Measurements from ENCODE around the gene KLHL11. TPM values are rescaled to one million over a fixed set of nuclear protein-coding genes. Genes with fewer than 3 reads are reported as not detected.
A peak's percentile ranks its signal among the peaks of the same experiment; 100 is the strongest.

The KLHL11 gene, protein sequence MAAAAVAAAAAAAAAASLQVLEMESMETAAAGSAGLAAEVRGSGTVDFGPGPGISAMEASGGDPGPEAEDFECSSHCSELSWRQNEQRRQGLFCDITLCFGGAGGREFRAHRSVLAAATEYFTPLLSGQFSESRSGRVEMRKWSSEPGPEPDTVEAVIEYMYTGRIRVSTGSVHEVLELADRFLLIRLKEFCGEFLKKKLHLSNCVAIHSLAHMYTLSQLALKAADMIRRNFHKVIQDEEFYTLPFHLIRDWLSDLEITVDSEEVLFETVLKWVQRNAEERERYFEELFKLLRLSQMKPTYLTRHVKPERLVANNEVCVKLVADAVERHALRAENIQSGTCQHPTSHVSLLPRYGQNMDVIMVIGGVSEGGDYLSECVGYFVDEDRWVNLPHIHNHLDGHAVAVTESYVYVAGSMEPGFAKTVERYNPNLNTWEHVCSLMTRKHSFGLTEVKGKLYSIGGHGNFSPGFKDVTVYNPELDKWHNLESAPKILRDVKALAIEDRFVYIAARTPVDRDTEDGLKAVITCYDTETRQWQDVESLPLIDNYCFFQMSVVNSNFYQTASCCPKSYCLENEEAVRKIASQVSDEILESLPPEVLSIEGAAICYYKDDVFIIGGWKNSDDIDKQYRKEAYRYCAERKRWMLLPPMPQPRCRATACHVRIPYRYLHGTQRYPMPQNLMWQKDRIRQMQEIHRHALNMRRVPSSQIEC
- 10.9 and 13.3 TPM in 2 replicates for total RNA-seq (2014; rRNA removed; shearing (Covaris generic); ENCODE audit: low replicate concordance)

DNA sequence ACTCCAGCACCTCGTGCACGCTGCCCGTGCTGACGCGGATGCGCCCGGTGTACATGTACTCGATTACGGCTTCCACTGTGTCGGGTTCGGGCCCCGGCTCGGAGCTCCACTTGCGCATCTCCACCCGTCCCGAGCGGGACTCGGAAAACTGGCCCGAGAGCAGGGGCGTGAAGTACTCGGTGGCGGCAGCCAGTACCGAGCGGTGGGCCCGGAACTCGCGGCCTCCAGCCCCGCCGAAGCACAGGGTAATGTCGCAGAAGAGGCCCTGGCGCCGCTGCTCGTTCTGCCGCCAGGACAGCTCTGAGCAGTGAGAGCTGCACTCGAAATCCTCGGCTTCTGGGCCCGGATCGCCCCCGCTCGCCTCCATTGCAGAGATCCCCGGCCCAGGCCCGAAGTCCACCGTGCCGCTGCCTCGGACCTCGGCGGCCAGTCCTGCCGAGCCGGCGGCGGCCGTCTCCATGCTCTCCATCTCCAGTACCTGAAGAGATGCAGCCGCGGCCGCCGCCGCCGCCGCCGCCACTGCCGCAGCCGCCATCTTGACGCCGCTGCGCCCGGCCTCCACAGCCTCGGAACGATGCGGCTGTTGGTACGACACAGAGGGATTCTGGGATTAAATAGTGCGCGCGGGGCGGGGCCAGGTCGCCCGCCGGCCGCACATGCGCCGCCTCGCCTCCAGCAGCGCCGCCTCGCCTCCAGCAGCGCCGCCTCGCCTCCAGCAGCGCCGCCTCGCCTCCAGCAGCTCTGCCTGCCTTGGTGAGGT, at the start of gene KLHL11:
Gene KLHL11 (minus strand): TSS at position 588 of the 760 bp plus-strand sequence. CDS start 53 bp downstream, at position 535.
- Histone ChIP-seq H3K9me3 (no peaks in the 10 kb centered on the region), H3K4me3 (peak within 1 kb of the TSS; percentile 83), H3K36me3 (peaks cover 32% of the 10 kb centered on the region), H3K27me3 (no peaks in the 10 kb centered on the region)
- DNase-seq, result peak; percentile 91

DNA sequence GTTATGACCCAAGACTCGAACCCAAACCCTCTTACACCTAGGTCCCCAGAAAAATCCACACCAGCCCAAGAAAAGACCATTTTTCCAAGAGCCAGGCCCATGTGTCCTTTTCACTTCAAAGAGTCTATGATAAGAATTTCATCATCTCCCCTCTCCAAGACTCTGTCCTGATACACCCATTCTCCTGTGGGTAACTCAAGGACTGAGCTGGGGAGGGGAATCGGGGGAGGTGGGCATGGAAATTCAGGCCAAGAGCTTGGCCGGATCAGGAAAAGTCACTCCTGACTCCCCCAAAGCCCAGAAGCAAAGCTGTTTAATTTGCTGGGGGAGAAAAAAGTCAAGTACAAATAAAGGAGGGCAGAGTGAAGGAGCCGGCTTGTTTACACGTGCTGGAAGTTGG, 49.8 kb upstream of the KLHL11 start:
- Histone ChIP-seq H3K27me3 (no peaks in the 10 kb centered on the region), H3K9me3 (no peaks in the 10 kb centered on the region), H3K4me3 (no peak overlapping the region), H3K36me3 (peaks cover 83% of the 10 kb centered on the region)
- no peak for DNase-seq

DNA sequence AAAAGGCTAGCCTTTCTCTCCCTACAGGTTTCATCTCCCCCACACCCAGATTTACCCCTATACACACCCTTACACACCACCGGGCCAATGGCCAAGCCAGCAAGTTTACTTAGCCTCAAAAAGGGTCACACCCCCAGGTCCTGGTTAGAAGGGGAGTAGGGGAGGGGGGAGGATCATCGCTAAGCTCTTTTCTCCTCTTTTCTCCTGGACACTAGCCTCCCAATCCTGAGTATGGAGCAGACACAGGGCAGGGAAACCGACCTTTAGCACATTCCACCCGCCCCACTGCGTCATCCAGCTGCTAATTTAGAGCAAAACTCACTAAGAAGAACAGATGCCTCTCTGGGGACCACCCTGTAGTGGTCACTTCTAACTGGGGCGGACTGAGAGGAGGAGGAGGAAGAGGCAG, 49.1 kb upstream of the KLHL11 start:
- Histone ChIP-seq H3K4me3 (no peak overlapping the region), H3K27me3 (no peaks in the 10 kb centered on the region), H3K9me3 (no peaks in the 10 kb centered on the region), H3K36me3 (peaks cover 90% of the 10 kb centered on the region)
- no peak for DNase-seq

DNA sequence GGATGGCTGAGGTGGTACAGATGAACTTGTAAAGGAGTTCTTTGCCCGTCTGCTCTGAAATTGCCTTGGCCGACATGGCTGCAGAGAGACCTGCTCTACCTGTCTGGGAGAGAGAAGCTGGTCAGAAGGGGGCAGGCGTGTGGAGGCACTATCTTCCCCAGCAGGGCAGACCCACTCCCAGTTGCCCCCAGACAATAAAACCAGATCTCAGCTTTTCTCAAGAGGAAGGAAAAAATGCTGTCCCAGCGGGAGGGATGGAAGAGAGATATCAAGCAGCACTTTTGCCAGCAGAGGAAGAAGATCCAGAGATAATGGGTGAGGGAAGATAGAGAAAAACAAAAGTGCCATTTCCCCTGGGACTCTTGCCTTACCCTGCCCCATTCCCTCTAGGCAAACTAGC, 48.6 kb upstream of the KLHL11 start:
- H3K4me3 ChIP-seq, result no peak overlapping the region
- no peaks in the 10 kb centered on the region for H3K9me3 ChIP-seq
- H3K27me3 ChIP-seq, result no peaks in the 10 kb centered on the region
- H3K36me3 ChIP-seq, result peaks cover 95% of the 10 kb centered on the region
- no peak for DNase-seq

DNA sequence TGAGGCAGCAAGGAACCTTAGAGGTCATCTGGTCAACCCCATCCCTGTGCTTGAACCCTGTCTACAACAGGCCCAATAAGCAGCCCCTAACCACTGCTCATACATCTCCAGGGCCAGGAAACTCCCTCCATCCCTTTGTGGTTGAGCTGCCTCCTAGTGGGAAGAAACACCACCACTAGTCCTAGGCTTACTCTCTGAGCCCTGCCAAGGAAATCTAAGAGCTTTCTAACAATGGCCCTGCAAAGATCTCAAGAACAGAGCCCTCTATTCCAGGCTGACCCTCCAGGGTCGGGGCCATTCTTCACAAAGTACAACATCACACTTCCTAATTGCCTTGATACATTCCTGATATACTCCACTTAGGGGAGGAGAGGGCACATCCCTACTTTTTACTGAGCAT, 47.7 kb upstream of the KLHL11 start:
- Histone ChIP-seq H3K4me3 (no peak overlapping the region), H3K27me3 (no peaks in the 10 kb centered on the region), H3K9me3 (no peaks in the 10 kb centered on the region), H3K36me3 (peaks cover 96% of the 10 kb centered on the region)
- no peak for DNase-seq

DNA sequence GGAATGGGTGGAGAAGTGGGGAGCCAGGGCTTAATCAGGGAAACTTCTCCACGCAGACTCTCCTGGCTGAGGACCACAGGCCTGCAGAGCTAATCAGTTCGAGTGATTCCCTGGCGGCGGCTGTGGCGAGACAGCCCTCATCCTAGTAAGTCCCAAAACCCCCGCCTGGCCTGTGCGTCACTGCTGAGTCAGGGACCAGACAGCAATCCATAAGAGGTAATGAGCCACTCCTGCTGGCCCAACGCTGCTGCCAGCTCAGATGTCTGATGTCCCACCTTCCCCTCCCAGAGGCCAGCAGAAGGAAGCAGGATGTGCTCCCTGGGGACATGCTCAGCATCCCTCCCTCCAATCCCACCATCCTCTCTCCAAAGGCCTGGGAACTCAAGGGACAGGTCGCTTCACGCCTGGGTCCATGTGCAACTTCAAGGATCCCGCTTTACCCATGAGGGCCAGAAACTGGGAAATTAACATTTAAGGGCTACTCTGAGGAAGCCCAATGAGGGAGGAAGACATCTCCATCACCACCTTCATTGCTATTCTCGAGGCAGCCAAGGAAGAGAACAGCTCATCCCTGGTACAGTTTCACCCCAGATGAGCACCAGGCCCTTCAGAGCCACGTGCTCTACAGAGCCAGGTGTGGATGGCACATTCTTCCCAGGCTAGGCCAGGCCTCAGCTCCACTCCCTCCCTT, 45.6 kb upstream of the KLHL11 start:
- H3K4me3 ChIP-seq, result no peak overlapping the region
- peaks cover 97% of the 10 kb centered on the region for H3K36me3 ChIP-seq
- DNase-seq, result peak; percentile 82
- H3K27me3 ChIP-seq, result no peaks in the 10 kb centered on the region
- H3K9me3 ChIP-seq, result no peaks in the 10 kb centered on the region

DNA sequence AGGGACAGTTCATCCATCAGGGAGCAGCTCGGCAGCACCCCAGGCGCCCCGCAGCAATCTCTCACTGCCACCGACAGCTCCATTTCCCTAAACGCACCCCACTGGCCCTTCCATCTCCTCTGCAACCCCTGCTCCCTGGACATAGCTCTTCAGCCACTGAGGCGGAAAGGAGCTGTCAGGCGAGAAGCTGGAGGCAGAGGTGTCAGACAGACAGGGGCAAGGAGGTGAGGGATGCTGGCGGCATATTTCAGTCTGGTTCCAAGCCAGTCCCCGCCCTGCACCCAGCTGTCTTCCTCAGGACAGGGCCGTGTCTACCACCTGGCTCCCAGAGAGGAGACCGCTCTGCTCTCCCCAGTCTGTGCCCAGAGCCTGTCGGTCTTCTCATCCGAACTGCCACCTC, 43.9 kb upstream of the KLHL11 start:
- Histone ChIP-seq H3K9me3 (no peaks in the 10 kb centered on the region), H3K27me3 (no peaks in the 10 kb centered on the region), H3K4me3 (no peak overlapping the region), H3K36me3 (peaks cover 96% of the 10 kb centered on the region)
- DNase-seq, result no peak

DNA sequence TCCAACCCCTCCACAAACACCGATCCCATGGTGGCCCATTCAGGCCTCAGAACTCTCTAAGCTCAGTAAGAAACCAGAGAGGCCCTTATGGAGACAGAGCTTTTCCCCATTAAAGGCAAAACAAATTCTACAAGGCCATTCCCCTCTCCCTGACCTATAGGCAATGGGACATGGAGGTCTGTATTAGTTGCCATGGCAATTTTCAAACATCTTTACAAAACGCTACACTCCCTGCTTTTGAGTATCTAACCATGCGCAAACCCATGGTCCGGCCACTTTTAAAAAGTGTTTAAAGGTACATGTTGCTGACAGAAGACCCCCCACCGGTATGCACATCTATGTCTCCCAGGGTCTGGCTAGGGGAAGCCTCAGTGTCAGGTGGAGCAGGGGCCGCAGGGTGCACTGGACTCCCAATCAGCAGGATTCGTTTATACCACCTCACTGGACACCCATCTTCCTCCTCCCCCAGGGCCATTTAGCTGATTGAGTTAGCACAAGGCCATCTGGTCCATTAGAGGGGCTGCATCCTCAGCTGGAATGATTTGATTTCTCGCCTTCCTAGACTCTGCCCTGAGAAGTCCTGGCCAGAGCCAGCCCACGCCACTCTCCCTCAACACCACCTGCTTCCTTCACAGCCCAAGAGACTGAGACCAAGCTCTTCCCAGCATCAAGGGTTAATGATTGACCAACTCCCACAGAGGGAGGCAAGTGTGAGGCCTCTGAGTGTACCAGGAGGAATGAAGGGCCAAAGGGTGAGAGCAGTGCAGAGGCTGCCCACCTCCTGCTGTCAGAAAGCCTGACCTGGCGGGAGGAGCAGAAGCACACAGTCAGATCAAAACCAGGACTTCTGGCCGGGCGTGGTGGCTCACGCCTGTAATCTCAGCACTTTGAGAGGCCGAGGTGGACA, 42.7 kb upstream of the KLHL11 start:
- Histone ChIP-seq H3K9me3 (no peaks in the 10 kb centered on the region), H3K27me3 (no peaks in the 10 kb centered on the region), H3K36me3 (peaks cover 93% of the 10 kb centered on the region), H3K4me3 (no peak overlapping the region)
- peak; percentile 46 for DNase-seq

DNA sequence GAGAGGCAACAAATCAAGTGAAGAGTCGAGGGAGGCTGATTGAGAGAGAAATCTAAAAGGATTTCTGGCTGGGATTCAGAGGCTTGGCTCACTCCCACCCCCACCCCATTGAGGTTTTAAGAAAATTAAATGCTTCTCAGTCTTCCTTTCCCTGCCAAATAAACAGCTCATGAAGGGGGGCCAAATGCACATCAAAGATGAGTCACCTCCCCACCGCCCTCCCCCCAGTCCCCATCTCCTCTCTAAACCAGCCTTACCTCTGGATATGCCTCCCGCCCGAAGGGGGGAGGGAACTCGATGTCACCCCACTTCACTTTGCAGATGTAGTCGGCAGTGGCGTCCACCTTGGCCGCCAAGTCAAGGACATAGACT, 41.9 kb upstream of the KLHL11 start:
- Histone ChIP-seq H3K9me3 (no peaks in the 10 kb centered on the region), H3K27me3 (no peaks in the 10 kb centered on the region), H3K4me3 (no peak overlapping the region), H3K36me3 (peaks cover 93% of the 10 kb centered on the region)
- DNase-seq, result peak; percentile 71

DNA sequence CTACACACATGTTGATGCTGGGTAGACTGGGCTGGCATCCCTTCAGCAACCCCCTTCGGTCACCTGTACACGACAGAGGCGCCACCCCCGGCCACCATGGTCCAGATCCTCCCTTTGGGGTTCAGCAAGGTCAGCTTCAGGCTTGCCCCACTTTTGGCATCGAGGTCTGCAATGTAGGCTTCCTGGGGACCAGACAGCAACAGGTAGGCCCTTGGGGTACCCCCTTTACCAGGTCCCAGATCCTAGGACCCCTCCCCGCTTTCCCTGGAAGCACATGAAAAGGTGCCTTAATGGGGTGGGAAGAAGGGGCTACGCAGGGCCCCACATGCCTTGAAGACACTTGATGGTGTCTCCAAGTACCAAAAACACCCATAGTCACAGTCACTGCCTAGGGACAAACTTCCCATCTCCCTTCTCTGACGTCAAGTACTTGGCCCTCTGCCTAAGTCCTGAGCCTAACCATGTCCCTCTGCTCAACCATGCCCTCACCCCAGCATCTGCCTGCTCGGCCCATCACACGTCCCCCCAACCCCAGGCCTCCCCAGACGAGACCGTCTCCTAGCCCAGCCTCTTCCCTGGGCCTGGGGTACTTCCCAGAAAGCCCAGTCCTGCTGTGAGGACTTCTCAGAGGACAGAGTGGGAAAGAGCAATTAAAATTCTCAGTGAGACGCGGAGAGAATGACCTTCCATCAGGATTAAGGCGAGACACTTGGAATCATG, 41.4 kb upstream of the KLHL11 start:
- Histone ChIP-seq H3K27me3 (no peaks in the 10 kb centered on the region), H3K9me3 (no peaks in the 10 kb centered on the region), H3K4me3 (no peak overlapping the region), H3K36me3 (peaks cover 93% of the 10 kb centered on the region)
- DNase-seq, result no peak

DNA sequence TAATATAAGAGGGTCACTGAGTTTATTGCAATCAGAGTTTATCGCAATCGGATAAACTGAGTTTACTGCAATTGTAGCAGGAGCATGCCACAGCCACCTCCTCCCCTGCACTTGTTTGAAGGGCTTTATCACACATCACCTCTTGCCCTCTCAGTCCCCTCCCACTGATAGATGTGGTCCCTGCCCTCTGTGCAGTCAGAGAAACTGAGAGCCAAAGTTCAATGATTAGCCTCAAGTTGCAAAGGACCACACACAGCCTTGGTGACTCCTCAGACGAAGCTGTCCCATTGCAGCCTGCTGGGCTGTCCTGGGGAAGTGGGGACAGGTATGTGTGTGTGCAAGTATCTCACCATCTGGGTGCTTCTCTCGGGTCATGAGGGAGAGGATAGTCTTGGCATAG, 39.9 kb upstream of the KLHL11 start:
- Histone ChIP-seq H3K9me3 (no peaks in the 10 kb centered on the region), H3K27me3 (no peaks in the 10 kb centered on the region), H3K4me3 (no peak overlapping the region), H3K36me3 (peaks cover 89% of the 10 kb centered on the region)
- no peak for DNase-seq

DNA sequence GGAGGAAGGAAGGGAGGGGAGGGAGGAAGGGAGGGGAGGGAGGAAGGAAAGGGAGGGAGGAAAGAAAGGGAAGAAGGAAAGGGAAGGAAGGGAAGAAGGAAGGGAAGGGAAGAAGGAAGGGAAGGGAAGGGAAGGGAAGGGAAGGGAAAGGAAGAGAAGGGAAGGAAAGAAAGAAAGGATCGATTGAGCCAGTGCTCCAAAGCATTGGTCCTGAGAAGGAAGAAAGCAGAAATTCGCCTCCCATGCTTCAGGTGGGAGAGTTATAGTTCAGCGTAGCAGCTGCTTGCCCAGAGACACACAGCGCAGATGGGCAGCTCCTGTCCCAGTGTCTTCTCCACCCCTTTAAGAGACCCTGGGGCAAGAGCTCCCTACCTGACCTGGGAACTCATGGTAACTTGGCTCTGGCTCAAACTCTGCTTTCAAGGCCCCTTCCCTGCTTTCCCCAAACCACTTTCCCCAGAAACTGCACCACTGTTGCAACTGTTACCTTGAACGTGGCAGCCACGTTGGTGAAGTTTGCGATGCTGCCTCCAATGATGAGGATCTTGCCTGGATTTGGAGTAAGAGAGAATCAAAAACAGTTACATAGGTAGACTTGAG, 39.1 kb upstream of the KLHL11 start:
- Histone ChIP-seq H3K36me3 (peaks cover 85% of the 10 kb centered on the region), H3K9me3 (no peaks in the 10 kb centered on the region), H3K27me3 (no peaks in the 10 kb centered on the region), H3K4me3 (no peak overlapping the region)
- no peak for DNase-seq

DNA sequence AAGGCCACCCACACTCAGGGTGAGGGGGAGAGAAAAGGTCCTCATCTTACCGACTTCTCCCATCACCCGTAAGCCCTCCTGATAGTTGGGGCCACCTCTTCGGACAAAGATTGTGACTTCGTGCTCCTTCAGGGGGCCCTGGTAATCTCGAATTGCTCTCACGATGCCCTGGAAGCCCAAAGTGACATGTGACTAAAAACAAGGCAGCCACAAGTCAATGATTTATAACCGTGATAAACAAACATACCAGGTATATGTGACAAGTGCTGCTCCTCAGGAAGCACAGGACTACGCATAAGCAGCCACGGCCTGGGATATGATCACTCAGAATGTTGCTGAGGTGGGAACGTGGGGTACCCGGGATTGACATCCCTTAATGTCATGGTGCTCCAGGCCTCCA, 36.4 kb upstream of the KLHL11 start:
- Histone ChIP-seq H3K9me3 (no peaks in the 10 kb centered on the region), H3K27me3 (no peaks in the 10 kb centered on the region), H3K4me3 (no peak overlapping the region), H3K36me3 (peaks cover 86% of the 10 kb centered on the region)
- no peak for DNase-seq

DNA sequence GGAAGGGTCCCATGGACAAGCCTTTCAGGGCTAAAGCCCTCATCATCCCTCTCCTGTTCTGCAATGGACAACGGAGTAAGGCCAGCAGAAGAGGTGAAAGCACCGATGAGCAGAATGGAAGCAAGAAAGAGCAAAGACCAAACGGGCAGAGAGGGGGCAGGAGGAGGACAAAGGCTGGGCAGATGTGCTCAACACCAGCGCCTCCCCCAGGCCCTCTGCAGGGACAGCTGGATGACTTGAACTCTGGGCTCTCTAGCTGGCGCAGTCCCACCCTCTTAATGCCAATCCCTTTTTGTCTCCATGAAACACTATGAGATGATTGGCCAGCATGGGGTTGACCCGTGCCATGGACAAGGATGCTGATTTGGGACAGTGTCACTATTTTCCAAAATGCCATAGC, 31.5 kb upstream of the KLHL11 start:
- no peaks in the 10 kb centered on the region for H3K27me3 ChIP-seq
- no peaks in the 10 kb centered on the region for H3K9me3 ChIP-seq
- H3K4me3 ChIP-seq, result no peak overlapping the region
- peaks cover 86% of the 10 kb centered on the region for H3K36me3 ChIP-seq
- DNase-seq, result no peak

DNA sequence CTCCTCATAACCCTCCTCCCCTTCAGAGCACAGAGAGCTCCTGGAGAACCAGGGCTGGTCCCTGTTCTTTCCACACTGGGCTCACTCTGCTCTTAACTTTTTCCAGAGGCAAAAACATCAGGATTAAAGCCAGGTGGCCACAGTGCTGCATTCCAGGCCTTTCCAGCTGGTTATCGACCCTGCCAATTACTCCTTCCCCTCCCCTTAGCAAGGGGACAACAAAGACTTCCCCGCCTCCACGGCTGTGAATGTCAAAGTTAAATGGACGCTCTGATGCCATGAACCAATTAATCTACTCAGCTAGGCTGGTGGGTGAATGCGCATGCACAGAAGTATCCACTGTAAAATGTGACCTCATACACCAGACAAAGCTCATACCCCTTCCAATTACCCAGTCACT, 30.4 kb upstream of the KLHL11 start:
- H3K36me3 ChIP-seq, result peaks cover 86% of the 10 kb centered on the region
- DNase-seq, result no peak
- no peak overlapping the region for H3K4me3 ChIP-seq
- H3K27me3 ChIP-seq, result no peaks in the 10 kb centered on the region
- H3K9me3 ChIP-seq, result no peaks in the 10 kb centered on the region

Data from MG63 (cell line).